ENCODE data around the gene WBP11.
"Not testable (repeated sequence)": the region's sequence is repeated elsewhere in the genome, so short reads cannot be mapped to it uniquely, and the experiment has no call there.

Gene WBP11

DNA sequence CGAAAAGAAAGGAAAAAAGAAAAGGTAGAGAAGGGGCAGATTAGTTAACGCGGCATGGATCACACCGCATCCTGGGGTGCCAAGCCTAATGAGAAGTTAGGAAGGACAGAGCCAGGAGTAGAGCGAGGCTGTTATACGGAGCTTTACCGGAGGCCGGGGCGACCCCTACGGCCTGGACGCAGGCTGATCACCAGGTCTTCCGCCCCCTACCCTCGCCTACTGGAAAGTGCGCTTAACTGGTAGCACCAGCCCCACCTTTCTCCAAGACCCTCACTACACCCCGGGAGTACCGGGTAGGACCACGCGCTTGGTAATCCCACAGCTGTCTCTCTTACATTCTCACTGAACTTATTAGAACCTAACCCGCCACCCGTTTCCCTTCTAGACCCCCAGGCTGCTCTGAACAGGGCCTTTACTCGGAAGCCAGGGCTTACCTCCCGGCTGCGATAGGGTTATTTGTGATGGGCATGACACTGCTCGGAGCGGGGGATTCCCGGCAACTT, 33.8 kb downstream of the WBP11 start:
- DNase-seq (ENCODE audit: insufficient read length, low spot score) (no peak), FAIRE-seq (no peak)
- TF ChIP-seq SPI1 (IDR thresholded peaks at IDR 0.05; ENCODE audit: low read depth, low read length) (no peak), POLR2A (IDR thresholded peaks at IDR 0.05; ENCODE audit: low read depth, low read length) (no peak)

DNA sequence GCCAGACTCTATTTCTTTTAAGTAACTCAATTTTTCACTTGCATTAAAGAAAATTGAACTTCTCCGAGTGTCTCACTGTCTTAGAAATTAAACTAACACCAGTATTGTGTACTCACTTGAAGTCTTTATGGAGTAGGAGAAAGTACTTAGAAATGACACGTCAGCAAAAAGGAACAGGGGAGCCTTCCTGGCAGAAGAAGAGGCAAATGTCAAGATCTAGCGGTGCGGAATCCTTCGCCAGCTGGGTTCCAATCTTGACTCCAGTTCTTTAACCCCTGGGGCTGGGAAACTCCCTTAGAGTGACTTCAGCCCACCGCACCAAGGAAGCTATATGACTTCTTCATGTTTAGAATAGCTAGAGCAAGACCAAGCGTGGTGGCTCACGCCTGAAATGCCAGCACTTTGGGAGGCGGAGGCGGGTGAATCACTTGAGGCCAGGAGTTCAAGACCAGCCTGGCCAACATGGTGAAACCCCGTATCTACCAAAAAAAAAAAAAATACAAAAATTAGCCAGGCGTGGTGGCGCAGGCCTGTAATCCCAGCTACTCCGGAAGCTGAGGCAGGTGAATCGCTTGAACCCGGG, 34.4 kb downstream of the WBP11 start:
- FAIRE-seq (no peak), DNase-seq (ENCODE audit: insufficient read length, low spot score) (no peak)
- no peak for TF ChIP-seq TAF1 (IDR thresholded peaks at IDR 0.05; ENCODE audit: low read depth, low read length)
- no peak for TF ChIP-seq PAX5 (IDR thresholded peaks at IDR 0.05; ENCODE audit: insufficient read depth, low read length, severe bottlenecking)

DNA sequence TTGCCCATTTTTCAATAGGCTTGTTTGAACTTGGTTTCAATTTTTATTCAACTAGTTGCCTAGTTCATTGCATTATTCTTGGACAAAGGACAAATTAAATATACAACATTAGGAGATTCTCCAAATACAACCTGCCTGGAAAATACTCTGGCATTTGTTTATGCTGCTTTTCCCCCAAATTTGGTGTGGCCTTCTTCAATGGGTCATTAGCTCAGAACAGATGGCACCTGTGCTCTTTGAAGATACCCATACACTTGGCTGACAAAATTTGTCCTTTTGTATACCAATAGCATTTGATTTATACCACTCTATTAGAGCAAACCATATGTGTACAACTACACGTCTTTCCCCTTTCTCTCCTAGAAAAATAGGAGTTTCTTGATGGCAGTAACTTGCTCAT, 35.7 kb downstream of the WBP11 start:
- DNase-seq (ENCODE audit: insufficient read length, low spot score) (no peak), FAIRE-seq (no peak)
- no peak for TF ChIP-seq PAX5 (IDR thresholded peaks at IDR 0.05; ENCODE audit: insufficient read depth, low read length, severe bottlenecking)
- no peak for TF ChIP-seq TAF1 (IDR thresholded peaks at IDR 0.05; ENCODE audit: low read depth, low read length)
- no peak for TF ChIP-seq POLR2A (IDR thresholded peaks at IDR 0.05; ENCODE audit: low read depth, low read length)
- no peak for TF ChIP-seq POU2F2 (IDR thresholded peaks at IDR 0.05; ENCODE audit: low read depth, low read length)
- TF ChIP-seq SPI1 (IDR thresholded peaks at IDR 0.05; ENCODE audit: low read depth, low read length), result no peak

DNA sequence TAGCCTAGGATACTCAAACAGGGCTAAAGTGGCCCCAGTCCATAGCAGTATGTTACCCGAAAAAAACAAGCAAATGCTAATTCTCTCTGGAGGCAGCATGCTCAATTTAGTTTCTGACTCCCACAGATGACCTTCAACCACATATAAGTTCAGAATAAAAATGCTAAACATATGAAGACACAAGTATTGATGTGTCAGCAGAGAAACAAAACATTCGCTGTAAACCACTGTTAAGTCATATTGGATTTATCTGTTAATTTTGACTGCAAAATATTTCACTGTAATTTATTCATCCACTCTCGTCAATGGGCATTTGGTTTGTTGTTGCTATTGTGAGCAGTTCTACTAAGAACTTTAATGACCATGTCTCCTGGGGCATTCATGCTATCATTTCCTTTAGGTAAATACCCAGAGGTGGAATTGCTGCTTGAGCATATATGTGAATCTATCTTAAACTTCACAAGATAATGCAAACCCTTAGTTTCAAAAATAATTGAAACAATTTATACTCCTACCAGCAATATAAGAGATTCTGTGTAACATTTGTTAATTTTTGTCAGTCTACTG, 36.5 kb downstream of the WBP11 start:
- FAIRE-seq, result peak; percentile 66

DNA sequence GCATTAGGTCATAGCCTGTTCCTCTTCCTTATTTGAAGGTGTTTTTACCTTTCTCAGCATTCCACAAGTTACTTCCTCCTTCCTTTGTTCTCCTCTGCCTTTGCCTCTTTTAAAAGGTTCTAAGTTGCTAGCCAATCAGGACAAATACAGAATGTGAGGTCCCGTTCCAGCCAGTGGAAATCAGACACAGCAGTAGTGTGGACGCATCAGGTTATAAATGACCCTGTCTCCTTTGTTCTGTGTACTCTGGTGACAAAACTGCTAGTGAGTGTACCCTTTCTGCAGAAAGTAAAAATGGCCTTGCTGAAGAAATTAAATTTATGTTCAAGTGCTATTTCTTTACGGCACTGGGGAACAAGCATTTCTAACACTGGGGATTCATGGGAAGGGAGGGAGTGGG, 37.3 kb downstream of the WBP11 start:
- DNase-seq (ENCODE audit: insufficient read length, low spot score); FAIRE-seq: not testable (repeated sequence)

More for the DNA sequence above, 36.5 kb downstream of the WBP11 start:
- DNase-seq (ENCODE audit: insufficient read length, low spot score), result no peak
- no peak for TF ChIP-seq PAX5 (IDR thresholded peaks at IDR 0.05; ENCODE audit: insufficient read depth, low read length, severe bottlenecking)
- no peak for TF ChIP-seq SPI1 (IDR thresholded peaks at IDR 0.05; ENCODE audit: low read depth, low read length)
- TF ChIP-seq POLR2A (IDR thresholded peaks at IDR 0.05; ENCODE audit: low read depth, low read length), result no peak
- no peak for TF ChIP-seq POLR2AphosphoS5 (IDR thresholded peaks at IDR 0.05; ENCODE audit: low read depth, low read length)
- TF ChIP-seq POU2F2 (IDR thresholded peaks at IDR 0.05; ENCODE audit: low read depth, low read length), result no peak
- no peak for TF ChIP-seq TAF1 (IDR thresholded peaks at IDR 0.05; ENCODE audit: low read depth, low read length)

DNA sequence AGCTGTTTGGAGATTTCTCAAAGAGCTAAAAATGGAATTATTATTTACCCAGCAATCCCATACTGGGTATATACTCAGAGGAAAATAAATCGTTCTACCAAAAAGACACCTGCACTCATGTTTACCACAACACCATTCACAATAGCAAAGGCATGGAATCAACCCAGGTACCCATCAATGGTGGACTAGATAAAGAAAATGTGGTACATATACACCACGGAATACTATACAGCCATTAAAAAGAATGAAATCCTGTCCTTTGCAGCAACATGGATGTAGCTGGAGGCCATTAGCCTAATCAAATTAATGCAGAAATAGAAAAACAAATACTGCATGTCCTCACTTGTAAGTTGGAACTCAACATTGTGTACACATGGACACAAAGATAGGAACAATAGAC, 37.9 kb downstream of the WBP11 start:
- no peak for TF ChIP-seq POU2F2 (IDR thresholded peaks at IDR 0.05; ENCODE audit: low read depth, low read length)
- TF ChIP-seq TAF1 (IDR thresholded peaks at IDR 0.05; ENCODE audit: low read depth, low read length), result no peak
- no peak for TF ChIP-seq SPI1 (IDR thresholded peaks at IDR 0.05; ENCODE audit: low read depth, low read length)
- TF ChIP-seq POLR2AphosphoS5 (IDR thresholded peaks at IDR 0.05; ENCODE audit: low read depth, low read length), result no peak
- no peak for TF ChIP-seq PAX5 (IDR thresholded peaks at IDR 0.05; ENCODE audit: insufficient read depth, low read length, severe bottlenecking)
- no peak for TF ChIP-seq POLR2A (IDR thresholded peaks at IDR 0.05; ENCODE audit: low read depth, low read length)
- DNase-seq (ENCODE audit: insufficient read length, low spot score) (no peak), FAIRE-seq (no peak)

DNA sequence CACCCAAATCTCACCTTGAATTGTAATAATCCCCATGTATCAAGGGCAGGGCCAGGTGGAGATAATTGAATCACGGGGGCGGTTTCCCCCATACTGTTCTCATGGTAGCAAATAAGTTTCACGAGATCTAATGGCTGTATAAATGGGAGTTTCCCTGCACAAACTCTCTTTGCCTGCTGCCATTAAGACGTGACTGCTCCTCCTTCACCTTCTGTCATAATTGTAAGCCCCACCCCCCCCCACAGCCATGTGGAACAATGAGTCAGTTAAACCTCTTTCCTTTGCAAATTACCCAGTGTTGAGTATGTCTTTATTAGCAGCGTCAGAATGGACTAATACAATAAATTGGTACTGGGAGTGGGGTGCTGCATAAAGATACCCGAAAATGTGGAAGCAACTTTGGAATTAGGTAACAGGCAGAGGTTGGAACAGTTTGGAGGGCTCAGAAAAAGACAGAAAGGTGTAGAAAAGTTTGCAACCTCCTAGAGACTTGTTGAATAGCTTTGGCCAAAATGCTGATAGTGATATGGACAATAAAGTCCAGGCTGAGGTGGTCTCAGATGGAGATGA, 43.5 kb downstream of the WBP11 start:
- not testable (repeated sequence) for FAIRE-seq; DNase-seq (ENCODE audit: insufficient read length, low spot score)

DNA sequence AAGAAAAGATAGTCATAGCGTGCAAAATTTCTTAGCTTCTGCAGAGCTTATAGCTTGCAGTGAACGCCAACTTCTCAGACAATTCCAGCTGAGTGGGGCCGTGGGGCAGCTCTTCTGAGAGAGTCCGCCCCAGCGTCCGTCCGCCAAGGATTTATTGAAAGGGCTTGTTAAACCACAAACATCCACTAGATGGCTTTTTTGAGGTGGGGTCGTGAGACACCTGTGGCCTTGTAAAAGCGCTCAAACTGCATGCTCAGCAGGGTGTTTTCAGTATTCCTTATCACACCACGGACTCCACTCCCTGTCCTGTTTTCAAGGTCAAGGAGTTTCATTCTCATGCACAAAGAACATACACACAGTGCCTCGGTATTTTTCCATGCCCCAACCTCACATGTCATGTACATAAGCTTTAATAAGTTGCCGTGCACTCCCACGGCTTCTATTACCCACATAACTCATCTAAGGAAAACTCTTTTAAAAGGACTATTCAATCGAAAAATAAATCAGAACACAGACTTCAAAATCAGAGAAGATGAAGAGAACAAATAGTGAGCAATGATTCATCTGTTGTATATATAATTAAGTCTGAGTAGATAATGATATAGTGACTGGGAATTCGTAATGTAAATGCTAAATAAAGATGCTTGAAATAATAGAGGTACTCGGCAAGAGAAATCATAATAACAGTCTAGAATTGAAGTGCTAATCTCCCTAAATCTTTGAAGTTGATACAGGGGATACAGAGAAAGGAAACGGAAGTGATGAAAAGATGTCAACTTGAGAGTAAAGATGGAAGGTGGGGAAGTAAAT, 46.7 kb downstream of the WBP11 start:
- TF ChIP-seq SPI1 (IDR thresholded peaks at IDR 0.05; ENCODE audit: low read depth, low read length) (no peak), POLR2AphosphoS5 (IDR thresholded peaks at IDR 0.05; ENCODE audit: low read depth, low read length) (no peak), PAX5 (IDR thresholded peaks at IDR 0.05; ENCODE audit: insufficient read depth, low read length, severe bottlenecking) (no peak)
- FAIRE-seq (no peak), DNase-seq (ENCODE audit: insufficient read length, low spot score) (no peak)

DNA sequence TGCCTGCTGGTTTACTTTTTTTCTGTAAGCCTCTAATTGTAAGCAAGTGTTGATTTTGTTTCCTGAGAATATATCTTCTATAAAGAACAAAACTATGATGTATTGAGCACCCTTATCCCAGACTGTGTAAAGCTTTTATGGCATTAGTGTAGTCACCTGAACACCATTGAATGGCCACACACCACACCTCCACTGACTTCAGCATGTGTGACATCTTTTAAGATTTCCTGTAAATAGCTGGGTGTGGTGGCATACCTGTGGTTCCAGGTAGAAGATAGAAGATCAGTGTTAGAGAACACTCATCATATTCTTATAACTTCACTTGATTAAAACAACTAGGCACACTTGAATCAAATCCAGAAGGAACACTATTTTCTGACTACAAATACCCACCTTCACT, 51.3 kb downstream of the WBP11 start:
- TF ChIP-seq TAF1 (IDR thresholded peaks at IDR 0.05; ENCODE audit: low read depth, low read length), result no peak
- TF ChIP-seq POU2F2 (IDR thresholded peaks at IDR 0.05; ENCODE audit: low read depth, low read length), result no peak
- no peak for TF ChIP-seq PAX5 (IDR thresholded peaks at IDR 0.05; ENCODE audit: insufficient read depth, low read length, severe bottlenecking)
- TF ChIP-seq POLR2AphosphoS5 (IDR thresholded peaks at IDR 0.05; ENCODE audit: low read depth, low read length), result no peak
- TF ChIP-seq SPI1 (IDR thresholded peaks at IDR 0.05; ENCODE audit: low read depth, low read length), result no peak
- no peak for TF ChIP-seq POLR2A (IDR thresholded peaks at IDR 0.05; ENCODE audit: low read depth, low read length)
- FAIRE-seq (no peak), DNase-seq (ENCODE audit: insufficient read length, low spot score) (no peak)

DNA sequence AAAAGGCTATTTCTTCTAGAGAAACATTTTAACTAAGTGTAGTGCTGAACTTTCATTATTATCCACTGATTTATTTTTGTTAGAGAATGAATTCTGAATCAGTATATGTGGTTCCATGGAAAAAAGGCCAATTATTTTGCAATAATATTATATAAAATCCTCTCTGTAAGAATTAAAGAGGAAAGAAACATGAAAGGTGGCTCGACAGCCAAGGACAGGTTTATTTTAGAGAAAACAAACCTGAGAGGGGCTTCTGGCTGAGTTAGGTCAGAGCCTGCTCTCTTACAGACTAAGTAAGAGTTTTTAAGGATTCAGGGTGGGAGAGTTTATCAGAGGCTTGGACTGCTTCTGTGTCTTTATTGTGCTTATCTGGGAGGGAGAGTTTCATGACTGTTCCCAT, 60.2 kb downstream of the WBP11 start:
- no peak for TF ChIP-seq POU2F2 (IDR thresholded peaks at IDR 0.05; ENCODE audit: low read depth, low read length)
- TF ChIP-seq SPI1 (IDR thresholded peaks at IDR 0.05; ENCODE audit: low read depth, low read length), result no peak
- no peak for TF ChIP-seq POLR2A (IDR thresholded peaks at IDR 0.05; ENCODE audit: low read depth, low read length)
- TF ChIP-seq POLR2AphosphoS5 (IDR thresholded peaks at IDR 0.05; ENCODE audit: low read depth, low read length), result no peak
- no peak for TF ChIP-seq TAF1 (IDR thresholded peaks at IDR 0.05; ENCODE audit: low read depth, low read length)
- no peak for TF ChIP-seq PAX5 (IDR thresholded peaks at IDR 0.05; ENCODE audit: insufficient read depth, low read length, severe bottlenecking)
- FAIRE-seq, result no peak
- no peak for DNase-seq (ENCODE audit: insufficient read length, low spot score)
